SK-N-SH (cell line): ENCODE data around the gene ZNF396. TPM values are rescaled to one million over a fixed set of nuclear protein-coding genes. Genes with fewer than 3 reads are reported as not detected.

ENCODE experiments used
- ELF1 ChIP-seq: IDR thresholded peaks from 2 replicates; pipeline ENCODE4 v1.4.0; 2012
- EP300 ChIP-seq, 2 experiments: IDR thresholded peaks; 2 replicates each; pipeline versions ENCODE4 v1.4.0 to v1.6.1; 2012; ENCODE audit warnings: borderline replicate concordance in 1 of 2, low read depth in 1 of 2, low read length in 1 of 2
- MEF2A ChIP-seq: IDR thresholded peaks from 2 replicates; pipeline ENCODE4 v1.4.0; 2012; ENCODE audit warnings: low read depth, borderline replicate concordance
- POLR2AphosphoS5 ChIP-seq: IDR thresholded peaks from 2 replicates; pipeline ENCODE4 v1.6.1; 2012; ENCODE audit warnings: low read depth, low read length
- SMC3 ChIP-seq: IDR thresholded peaks from 2 replicates; pipeline ENCODE4 v1.6.1; 2012; ENCODE audit warnings: low read depth, low read length, improper control_type of control experiment
- polyA plus RNA-seq, 3 experiments: library from polyadenylated mRNA; depleted of rRNA; stranded (reverse); fragments of >200 nt; gene quantifications; 2 replicates each; pipeline ENCODE4 v1.2.3, GENCODE V29; 2012
- TF ChIP-seq, protein P1 (sequence below): fragments of 200-600 bp; sonication (generic); IDR thresholded peaks from 2 replicates; pipeline ENCODE4 v1.6.1; 2017; ENCODE audit warnings: antibody characterized with exemption, mild to moderate bottlenecking, moderate library complexity
- TF ChIP-seq, protein P2 (sequence below): IDR thresholded peaks from 2 replicates; pipeline ENCODE4 v1.4.0; 2012; ENCODE audit warnings: low read depth, borderline replicate concordance
- TF ChIP-seq, protein P3 (sequence below): IDR thresholded peaks from 2 replicates; pipeline ENCODE4 v1.6.1; 2012; ENCODE audit warnings: mild to moderate bottlenecking, low read depth, low read length, moderate library complexity
- TF ChIP-seq, protein P4 (sequence below): IDR thresholded peaks from 2 replicates; pipeline ENCODE4; 2012
- TF ChIP-seq, protein P5 (sequence below): fragments of 150-350 bp; IDR thresholded peaks from 2 replicates; pipeline ENCODE4 v1.6.1; 2016; ENCODE audit warnings: mild to moderate bottlenecking, low read depth, low read length

The ZNF396 gene
- polyA plus RNA-seq, 1 of the 3 experiments (the other 2 are of a cell fraction) = 0.41 TPM

DNA sequence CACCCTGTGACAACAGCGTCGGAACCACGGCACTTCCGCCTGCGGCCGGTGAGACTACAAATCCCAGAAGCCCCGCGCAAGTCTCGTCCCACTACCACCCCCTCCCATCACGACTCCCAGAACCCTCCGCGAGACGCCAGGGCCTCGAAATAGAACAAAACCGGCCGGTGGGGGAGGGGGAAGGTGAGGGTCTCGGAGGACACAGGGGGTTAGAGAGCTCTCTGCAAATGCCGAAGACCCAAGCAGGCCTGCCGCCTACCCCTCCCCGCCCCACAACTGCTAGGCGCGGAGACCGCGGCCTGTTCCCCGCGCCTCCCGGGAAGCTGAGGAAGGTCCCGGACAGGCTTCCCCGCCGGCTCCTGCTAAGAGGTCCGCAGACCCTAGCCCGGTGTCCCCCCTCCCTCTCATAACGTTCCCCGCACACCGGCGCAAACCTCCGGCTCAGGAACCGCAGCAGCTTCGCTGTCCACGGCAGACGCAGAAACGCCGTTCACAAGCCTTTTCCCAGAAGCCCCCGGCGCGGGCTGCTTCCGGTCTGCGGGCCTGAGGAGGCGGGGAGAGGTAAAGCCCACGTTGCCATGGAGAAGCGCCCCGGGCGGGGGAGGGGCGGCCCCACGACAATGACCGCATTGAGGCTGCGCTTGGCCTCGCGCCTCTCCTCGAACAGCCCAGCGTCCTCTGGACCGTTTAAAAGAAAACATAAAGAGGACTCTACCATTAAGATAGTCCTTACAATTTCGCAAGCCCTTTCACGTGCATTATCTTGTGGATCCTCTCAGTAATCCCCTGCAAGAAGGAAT lies 33.0 kb downstream of the ZNF396 start, which contains the start of gene ZNF24 (continued):
- TF ChIP-seq, protein P1, sequence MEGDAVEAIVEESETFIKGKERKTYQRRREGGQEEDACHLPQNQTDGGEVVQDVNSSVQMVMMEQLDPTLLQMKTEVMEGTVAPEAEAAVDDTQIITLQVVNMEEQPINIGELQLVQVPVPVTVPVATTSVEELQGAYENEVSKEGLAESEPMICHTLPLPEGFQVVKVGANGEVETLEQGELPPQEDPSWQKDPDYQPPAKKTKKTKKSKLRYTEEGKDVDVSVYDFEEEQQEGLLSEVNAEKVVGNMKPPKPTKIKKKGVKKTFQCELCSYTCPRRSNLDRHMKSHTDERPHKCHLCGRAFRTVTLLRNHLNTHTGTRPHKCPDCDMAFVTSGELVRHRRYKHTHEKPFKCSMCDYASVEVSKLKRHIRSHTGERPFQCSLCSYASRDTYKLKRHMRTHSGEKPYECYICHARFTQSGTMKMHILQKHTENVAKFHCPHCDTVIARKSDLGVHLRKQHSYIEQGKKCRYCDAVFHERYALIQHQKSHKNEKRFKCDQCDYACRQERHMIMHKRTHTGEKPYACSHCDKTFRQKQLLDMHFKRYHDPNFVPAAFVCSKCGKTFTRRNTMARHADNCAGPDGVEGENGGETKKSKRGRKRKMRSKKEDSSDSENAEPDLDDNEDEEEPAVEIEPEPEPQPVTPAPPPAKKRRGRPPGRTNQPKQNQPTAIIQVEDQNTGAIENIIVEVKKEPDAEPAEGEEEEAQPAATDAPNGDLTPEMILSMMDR = no peak
- TF ChIP-seq, protein P2, sequence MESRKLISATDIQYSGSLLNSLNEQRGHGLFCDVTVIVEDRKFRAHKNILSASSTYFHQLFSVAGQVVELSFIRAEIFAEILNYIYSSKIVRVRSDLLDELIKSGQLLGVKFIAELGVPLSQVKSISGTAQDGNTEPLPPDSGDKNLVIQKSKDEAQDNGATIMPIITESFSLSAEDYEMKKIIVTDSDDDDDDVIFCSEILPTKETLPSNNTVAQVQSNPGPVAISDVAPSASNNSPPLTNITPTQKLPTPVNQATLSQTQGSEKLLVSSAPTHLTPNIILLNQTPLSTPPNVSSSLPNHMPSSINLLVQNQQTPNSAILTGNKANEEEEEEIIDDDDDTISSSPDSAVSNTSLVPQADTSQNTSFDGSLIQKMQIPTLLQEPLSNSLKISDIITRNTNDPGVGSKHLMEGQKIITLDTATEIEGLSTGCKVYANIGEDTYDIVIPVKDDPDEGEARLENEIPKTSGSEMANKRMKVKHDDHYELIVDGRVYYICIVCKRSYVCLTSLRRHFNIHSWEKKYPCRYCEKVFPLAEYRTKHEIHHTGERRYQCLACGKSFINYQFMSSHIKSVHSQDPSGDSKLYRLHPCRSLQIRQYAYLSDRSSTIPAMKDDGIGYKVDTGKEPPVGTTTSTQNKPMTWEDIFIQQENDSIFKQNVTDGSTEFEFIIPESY = peak; percentile 89
- TF ChIP-seq, protein P3, sequence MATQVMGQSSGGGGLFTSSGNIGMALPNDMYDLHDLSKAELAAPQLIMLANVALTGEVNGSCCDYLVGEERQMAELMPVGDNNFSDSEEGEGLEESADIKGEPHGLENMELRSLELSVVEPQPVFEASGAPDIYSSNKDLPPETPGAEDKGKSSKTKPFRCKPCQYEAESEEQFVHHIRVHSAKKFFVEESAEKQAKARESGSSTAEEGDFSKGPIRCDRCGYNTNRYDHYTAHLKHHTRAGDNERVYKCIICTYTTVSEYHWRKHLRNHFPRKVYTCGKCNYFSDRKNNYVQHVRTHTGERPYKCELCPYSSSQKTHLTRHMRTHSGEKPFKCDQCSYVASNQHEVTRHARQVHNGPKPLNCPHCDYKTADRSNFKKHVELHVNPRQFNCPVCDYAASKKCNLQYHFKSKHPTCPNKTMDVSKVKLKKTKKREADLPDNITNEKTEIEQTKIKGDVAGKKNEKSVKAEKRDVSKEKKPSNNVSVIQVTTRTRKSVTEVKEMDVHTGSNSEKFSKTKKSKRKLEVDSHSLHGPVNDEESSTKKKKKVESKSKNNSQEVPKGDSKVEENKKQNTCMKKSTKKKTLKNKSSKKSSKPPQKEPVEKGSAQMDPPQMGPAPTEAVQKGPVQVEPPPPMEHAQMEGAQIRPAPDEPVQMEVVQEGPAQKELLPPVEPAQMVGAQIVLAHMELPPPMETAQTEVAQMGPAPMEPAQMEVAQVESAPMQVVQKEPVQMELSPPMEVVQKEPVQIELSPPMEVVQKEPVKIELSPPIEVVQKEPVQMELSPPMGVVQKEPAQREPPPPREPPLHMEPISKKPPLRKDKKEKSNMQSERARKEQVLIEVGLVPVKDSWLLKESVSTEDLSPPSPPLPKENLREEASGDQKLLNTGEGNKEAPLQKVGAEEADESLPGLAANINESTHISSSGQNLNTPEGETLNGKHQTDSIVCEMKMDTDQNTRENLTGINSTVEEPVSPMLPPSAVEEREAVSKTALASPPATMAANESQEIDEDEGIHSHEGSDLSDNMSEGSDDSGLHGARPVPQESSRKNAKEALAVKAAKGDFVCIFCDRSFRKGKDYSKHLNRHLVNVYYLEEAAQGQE = no peak; the same call in none of the 2 replicates
- TF ChIP-seq, protein P4, sequence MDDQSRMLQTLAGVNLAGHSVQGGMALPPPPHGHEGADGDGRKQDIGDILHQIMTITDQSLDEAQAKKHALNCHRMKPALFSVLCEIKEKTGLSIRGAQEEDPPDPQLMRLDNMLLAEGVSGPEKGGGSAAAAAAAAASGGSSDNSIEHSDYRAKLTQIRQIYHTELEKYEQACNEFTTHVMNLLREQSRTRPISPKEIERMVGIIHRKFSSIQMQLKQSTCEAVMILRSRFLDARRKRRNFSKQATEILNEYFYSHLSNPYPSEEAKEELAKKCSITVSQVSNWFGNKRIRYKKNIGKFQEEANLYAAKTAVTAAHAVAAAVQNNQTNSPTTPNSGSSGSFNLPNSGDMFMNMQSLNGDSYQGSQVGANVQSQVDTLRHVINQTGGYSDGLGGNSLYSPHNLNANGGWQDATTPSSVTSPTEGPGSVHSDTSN = 0 out of 2 replicates have a peak, but pooled peaks have one; percentile 12
- TF ChIP-seq ELF1 (peak; percentile 94), SMC3 (no peak), POLR2AphosphoS5 (peak; percentile 92), MEF2A (no peak), EP300 (IDR thresholded peaks at IDR 0.05; ENCODE audit: borderline replicate concordance in 1 of 2, low read depth in 1 of 2, low read length in 1 of 2) (peak in 1 of 2 experiments; percentile 12; a peak in 2 of 4 replicates)
- TF ChIP-seq, protein P5, sequence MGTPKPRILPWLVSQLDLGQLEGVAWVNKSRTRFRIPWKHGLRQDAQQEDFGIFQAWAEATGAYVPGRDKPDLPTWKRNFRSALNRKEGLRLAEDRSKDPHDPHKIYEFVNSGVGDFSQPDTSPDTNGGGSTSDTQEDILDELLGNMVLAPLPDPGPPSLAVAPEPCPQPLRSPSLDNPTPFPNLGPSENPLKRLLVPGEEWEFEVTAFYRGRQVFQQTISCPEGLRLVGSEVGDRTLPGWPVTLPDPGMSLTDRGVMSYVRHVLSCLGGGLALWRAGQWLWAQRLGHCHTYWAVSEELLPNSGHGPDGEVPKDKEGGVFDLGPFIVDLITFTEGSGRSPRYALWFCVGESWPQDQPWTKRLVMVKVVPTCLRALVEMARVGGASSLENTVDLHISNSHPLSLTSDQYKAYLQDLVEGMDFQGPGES = no peak
